Gastrocnemius medialis (tissue), 4 donors: ENCODE results near the gene DTNBP1. TPM values are rescaled to one million over a fixed set of nuclear protein-coding genes. Genes with fewer than 3 reads are reported as not detected.

Source experiments
- ATAC-seq, 2 donors: fragments of 150-250 bp; one replicate each; pipeline ENCODE4 v1.9.1; 2016
- DNase-seq, 2 donors: peaks; one replicate each; pipeline ENCODE4 v3.0.0-alpha.2; 2019
- H3K27ac ChIP-seq, 4 donors: fragments of 200-600 bp; sonication (generic); 1 replicate in 1 of 4; 2 replicates in 3 of 4; pipeline ENCODE4 v1.5.1; 2016 to 2018; ENCODE audit warnings: mild to moderate bottlenecking in 2 of 4, moderate library complexity in 1 of 4
- H3K27me3 ChIP-seq, 3 donors: fragments of 200-600 bp; sonication (generic) in 2 of 3; 1 replicate in 1 of 3; 2 replicates in 2 of 3; pipeline versions ENCODE4 v1.5.1 to v1.6.0; 2016 to 2019; ENCODE audit warnings: mild to moderate bottlenecking in 1 of 3, moderate library complexity in 1 of 3
- H3K36me3 ChIP-seq, 2 donors: fragments of 200-600 bp; sonication (generic) in 1 of 2; one replicate each; pipeline ENCODE4 v1.5.1; 2017 to 2018
- H3K4me1 ChIP-seq, 2 donors: fragments of 200-600 bp; sonication (generic) in 1 of 2; one replicate each; pipeline ENCODE4 v1.5.1; 2016 to 2017; ENCODE audit warnings: mild to moderate bottlenecking in 2 of 2
- H3K4me3 ChIP-seq, 4 donors: fragments of 200-600 bp; sonication (generic) in 3 of 4; 1 replicate in 1 of 4; 2 replicates in 3 of 4; pipeline ENCODE4 v1.5.1; 2016 to 2019; ENCODE audit warnings: mild to moderate bottlenecking in 2 of 4
- H3K9me3 ChIP-seq, 3 donors: fragments of 200-600 bp; sonication (generic) in 2 of 3; 1 replicate in 1 of 3; 2 replicates in 2 of 3; pipeline ENCODE4 v1.5.1; 2016 to 2019
- POLR2A ChIP-seq, 2 donors: fragments of 450-650 bp; IDR thresholded peaks; one replicate each; pipeline ENCODE4 v1.6.1; 2017; ENCODE audit warnings: antibody characterized with exemption in 2 of 2, mild to moderate bottlenecking in 2 of 2, moderate library complexity in 2 of 2
- in situ Hi-C, 4 donors: fragments of 200-750 bp; cut with MboI; loops; one replicate each; pipeline versions ENCODE4 v1.15.0 to v1.8.0; 2017; ENCODE audit warnings: low sequenced_read_pairs in 4 of 4
- intact Hi-C: fragments of 100-400 bp; cut with DNase I; formaldehyde crosslinking; loops from one replicate; pipeline ENCODE4 v1.15.1; 2023; ENCODE audit warnings: low total_unique reads
- total RNA-seq, 4 donors: library from RNA; depleted of rRNA; stranded (reverse); fragments of >200 nt; gene quantifications; one replicate each; pipeline versions ENCODE4 v1.1.0 to v1.2.3, GENCODE V29; 2016
- TF ChIP-seq, protein P1 (sequence below), 5 experiments: fragments of 450-650 bp in 3 of 5; fragments of 200-600 bp in 2 of 5; sonication (generic) in 2 of 5; IDR thresholded peaks in 4 of 5; conservative IDR thresholded peaks in 1 of 5; 1 replicate in 4 of 5; 2 replicates in 1 of 5; pipeline ENCODE4 v1.5.1; 2016 to 2019; ENCODE audit warnings: antibody characterized with exemption in 5 of 5, mild to moderate bottlenecking in 3 of 5, moderate library complexity in 3 of 5

The DTNBP1 gene
- total RNA-seq, 4 donors from 2014 or later: 5.2 to 33.5 (median 12.5) TPM

DNA sequence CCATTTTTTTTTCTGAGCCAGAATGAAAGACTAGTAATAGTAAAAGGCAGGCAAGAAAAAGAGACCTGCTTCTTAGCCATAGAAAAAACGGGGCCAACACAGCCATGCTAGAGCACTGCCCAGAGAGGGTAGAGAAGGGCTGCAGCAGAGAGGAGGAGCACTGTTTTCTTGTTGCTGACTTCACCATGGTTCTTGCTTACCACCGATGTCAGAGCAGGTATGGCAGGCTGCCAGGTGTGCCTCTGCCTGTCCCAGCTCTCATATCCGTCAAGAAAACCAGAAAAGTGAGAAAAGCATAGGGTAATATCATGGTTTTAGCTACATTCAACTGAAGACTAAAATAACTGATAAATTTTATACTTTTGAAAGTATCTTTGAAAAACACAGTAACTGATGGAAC lies 60.7 kb downstream of the DTNBP1 start:
- H3K27ac ChIP-seq: no peak overlapping the region
- intact Hi-C loops: no loop called here
- H3K4me3 ChIP-seq: no peak overlapping the region
- peaks cover 0 to 6% of the 10 kb centered on the region in 2 donors for H3K4me1 ChIP-seq
- DNase-seq (no peak), ATAC-seq (no peak)
- H3K27me3 ChIP-seq: no peaks in the 10 kb centered on the region
- in situ Hi-C loops: loop anchor here in 3 of 4 donors (25.0 kb wide), 3 partner anchors 90 to 1390 kb away; no protein-coding TSS in a partner anchor
- H3K9me3 ChIP-seq: no peaks in the 10 kb centered on the region
- H3K36me3 ChIP-seq: no peaks in the 10 kb centered on the region
- no peak for TF ChIP-seq POLR2A (IDR thresholded peaks at IDR 0.05)
- TF ChIP-seq, protein P1, sequence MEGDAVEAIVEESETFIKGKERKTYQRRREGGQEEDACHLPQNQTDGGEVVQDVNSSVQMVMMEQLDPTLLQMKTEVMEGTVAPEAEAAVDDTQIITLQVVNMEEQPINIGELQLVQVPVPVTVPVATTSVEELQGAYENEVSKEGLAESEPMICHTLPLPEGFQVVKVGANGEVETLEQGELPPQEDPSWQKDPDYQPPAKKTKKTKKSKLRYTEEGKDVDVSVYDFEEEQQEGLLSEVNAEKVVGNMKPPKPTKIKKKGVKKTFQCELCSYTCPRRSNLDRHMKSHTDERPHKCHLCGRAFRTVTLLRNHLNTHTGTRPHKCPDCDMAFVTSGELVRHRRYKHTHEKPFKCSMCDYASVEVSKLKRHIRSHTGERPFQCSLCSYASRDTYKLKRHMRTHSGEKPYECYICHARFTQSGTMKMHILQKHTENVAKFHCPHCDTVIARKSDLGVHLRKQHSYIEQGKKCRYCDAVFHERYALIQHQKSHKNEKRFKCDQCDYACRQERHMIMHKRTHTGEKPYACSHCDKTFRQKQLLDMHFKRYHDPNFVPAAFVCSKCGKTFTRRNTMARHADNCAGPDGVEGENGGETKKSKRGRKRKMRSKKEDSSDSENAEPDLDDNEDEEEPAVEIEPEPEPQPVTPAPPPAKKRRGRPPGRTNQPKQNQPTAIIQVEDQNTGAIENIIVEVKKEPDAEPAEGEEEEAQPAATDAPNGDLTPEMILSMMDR (IDR thresholded peaks at IDR 0.05 in 4 of 5, conservative IDR thresholded peaks at IDR 0.05 in 1 of 5): no peak

DNA sequence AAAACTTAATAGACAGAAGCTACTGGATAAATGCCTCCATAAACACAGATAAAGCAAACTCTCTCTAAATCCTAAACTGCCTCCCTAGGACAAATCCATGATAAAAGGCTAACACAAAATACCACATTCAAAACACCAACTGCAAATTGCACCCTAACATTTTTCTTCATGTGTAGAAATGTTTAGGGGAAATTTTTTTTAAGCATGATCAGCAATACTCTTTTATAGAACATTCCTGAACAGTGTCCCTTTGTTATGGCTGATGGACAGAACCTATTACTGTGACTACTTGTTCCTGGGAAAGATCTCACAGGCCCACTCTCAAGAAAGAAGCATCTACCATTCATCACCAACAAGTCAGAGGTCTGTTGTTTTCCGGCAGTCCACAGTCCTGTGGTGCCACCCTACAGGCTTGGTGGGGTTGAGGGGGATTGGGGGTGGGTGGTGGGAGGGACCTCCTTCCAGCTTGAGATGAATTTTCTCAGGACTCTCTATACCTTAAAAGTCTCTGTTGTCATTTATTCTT lies 64.5 kb downstream of the DTNBP1 start:
- in situ Hi-C loops (no loop called here), intact Hi-C loops (no loop called here)
- peaks cover 29 to 31% of the 10 kb centered on the region in 2 donors for H3K4me1 ChIP-seq
- no peak for DNase-seq
- no peak for ATAC-seq
- no peak overlapping the region for H3K4me3 ChIP-seq
- no peaks in the 10 kb centered on the region for H3K36me3 ChIP-seq
- no peak for TF ChIP-seq POLR2A (IDR thresholded peaks at IDR 0.05)
- TF ChIP-seq, protein P1 (IDR thresholded peaks at IDR 0.05 in 4 of 5, conservative IDR thresholded peaks at IDR 0.05 in 1 of 5): no peak
- H3K27ac ChIP-seq: no peak overlapping the region
- H3K9me3 ChIP-seq: no peaks in the 10 kb centered on the region
- no peaks in the 10 kb centered on the region for H3K27me3 ChIP-seq

DNA sequence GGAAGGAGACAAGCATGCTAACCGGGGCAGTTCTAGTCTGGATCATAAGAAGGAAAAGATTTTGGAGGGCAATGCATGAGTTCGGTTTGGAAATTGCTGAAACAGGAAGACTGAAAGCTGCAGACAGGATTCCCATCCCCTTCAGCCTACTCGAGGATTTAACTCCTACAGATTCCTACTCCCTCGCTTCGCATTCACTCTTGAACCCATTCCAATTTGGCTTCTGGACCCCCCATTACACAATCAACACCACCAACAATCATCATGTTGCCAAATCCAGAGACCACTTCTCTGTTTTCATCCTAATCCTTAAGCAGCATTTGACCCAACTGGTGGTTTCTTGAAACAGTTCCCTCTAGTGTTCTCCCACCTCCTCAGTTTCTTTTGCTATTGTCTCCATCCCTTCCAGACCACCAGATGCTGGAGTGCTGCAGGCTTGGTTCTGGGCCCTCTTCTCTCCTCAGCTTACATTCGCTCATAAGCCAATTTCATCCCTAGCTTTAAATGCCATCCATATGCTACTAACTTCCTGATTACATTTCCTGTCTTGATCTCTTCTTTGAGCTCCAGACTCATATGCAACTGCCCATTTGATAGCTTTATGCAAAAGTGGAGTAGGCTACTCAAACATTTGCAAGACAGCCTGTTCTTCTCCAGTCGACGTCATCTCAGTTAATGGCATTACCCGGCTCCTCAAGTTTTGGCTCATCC lies 66.5 kb downstream of the DTNBP1 start:
- H3K36me3 ChIP-seq: no peaks in the 10 kb centered on the region
- no peak for ATAC-seq
- in situ Hi-C loops: no loop called here
- H3K4me3 ChIP-seq: no peak overlapping the region
- H3K4me1 ChIP-seq: peaks cover 34 to 39% of the 10 kb centered on the region in 2 donors
- DNase-seq: no peak
- no peaks in the 10 kb centered on the region for H3K9me3 ChIP-seq
- no peaks in the 10 kb centered on the region for H3K27me3 ChIP-seq
- intact Hi-C loops: no loop called here
- peak overlapping the region; percentile 69 to 83 (median 72) for H3K27ac ChIP-seq
- TF ChIP-seq, protein P1 (IDR thresholded peaks at IDR 0.05 in 4 of 5, conservative IDR thresholded peaks at IDR 0.05 in 1 of 5): no peak
- no peak for TF ChIP-seq POLR2A (IDR thresholded peaks at IDR 0.05)

DNA sequence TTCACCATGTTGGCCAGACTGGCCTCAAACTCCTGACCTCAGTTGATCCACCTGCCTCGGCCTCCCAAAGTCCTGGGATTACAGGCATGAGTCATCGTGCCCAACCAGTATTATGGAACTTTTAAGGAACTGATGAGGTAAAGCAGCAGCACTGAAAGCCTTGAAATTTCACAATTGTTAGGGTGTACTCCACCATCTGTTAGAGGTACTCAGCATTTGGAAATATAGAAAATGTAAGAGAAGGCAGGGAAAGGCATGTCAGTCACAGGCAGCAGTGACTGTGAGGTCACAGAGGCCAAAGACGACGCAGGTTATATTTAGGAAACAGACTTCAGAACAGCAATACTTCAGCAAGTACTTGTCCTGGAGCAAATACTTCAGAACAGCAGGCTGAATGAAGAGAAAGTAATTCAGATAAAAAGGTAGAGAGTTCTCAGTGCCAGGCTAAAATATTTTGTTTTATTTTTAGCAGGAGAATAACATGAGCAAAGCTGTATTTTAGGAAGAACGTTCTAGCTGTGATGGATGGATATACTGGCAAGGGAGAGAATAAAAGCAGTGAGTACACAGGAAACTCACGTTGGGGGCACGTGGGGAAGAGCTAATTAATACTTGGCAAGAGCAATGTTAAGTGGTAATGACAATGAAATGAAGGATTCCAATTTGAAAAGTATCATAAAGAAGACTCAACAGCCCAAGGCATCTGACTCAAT lies 67.2 kb downstream of the DTNBP1 start:
- Histone ChIP-seq H3K36me3 (no peaks in the 10 kb centered on the region), H3K27ac (peak overlapping the region; percentile 69 to 83 (median 72)), H3K27me3 (no peaks in the 10 kb centered on the region), H3K4me3 (no peak overlapping the region), H3K9me3 (no peaks in the 10 kb centered on the region), H3K4me1 (peaks cover 34 to 40% of the 10 kb centered on the region in 2 donors)
- ATAC-seq (peak; percentile 70 to 91), DNase-seq (peak in 1 of 2 donors; percentile 65)
- in situ Hi-C loops (no loop called here), intact Hi-C loops (loop anchor here (2.0 kb wide), 1 partner anchor 85 kb away; no protein-coding TSS in a partner anchor)
- no peak for TF ChIP-seq POLR2A (IDR thresholded peaks at IDR 0.05)
- TF ChIP-seq, protein P1 (IDR thresholded peaks at IDR 0.05 in 4 of 5, conservative IDR thresholded peaks at IDR 0.05 in 1 of 5): no peak
